Inflammatory macrophage (primary cell): ENCODE results near the gene BEGAIN.

Experiments
- DNase-seq, 2 donors: peaks; one replicate each; pipeline ENCODE4 v3.0.0-alpha.2; 2020 to 2022

The BEGAIN gene

GRCh38 chr14:100504372-100505078 lies 82.7 kb downstream of the BEGAIN start:
- DNase-seq: no peak

DNA sequence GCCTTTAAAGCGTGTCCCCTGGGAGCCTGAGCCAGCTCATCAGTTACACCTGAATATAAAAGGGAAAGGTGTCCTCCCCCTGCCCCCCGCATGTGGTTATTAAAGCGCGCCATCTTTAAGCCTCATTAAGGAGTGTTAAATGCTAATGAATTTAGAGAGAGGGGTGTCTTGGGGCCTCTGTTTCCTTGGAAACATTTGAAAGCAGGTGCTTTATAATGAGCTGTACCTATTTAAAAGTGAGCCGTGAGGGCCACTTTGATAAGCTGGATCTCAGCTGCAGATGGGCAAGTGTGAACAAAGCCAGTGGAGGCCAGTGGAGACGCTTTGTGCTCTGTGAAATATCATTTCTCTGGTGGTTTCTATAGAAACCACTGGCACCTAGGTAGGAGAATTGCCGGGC lies 84.0 kb downstream of the BEGAIN start:
- DNase-seq: no peak

- no peak for DNase-seq
Observed at GRCh38 chr14:100502622-100503220, 84.5 kb downstream of the BEGAIN start.

- no peak for DNase-seq
Observed at GRCh38 chr14:100500128-100500527, 87.1 kb downstream of the BEGAIN start.

GRCh38 chr14:100498068-100498467 lies 89.1 kb downstream of the BEGAIN start:
- DNase-seq: no peak

DNA sequence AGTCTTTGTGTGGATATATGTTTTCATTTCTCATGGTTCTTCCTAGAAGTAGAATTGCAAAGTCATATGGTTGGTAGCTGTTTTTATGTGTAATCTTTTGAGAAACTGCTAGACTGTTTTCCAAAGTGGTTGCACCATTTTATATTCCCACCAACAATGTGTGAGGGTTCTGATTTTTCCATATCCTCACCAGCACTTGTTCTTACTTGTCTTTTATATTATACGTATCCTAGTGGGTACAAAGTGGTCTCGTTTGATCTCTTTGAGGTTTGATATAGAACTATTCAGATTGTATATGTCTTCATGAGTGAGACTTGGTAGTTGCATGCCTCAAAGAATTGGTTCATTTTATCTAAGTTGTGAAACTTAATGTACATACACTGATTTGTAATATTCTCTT lies 91.3 kb downstream of the BEGAIN start:
- no peak for DNase-seq

DNA sequence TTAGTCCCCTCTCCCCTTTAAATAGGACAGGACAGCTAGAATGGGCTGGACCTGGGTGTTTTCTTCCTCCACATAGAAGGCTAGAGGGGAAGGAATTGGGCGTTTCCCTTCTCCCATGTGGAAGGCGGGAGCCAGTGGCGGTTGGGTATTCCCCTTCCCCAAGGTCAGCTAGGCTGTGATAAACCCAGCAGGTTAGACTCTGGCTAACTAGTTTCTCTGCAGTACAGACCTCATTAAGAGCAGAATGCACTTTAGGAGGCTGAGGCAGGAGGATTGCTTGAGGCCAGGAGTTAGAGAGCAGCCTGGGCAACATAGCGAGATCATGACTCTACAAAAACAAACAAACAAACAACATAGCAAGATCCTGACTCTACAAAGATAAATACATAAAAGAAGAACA lies 92.6 kb downstream of the BEGAIN start:
- DNase-seq: no peak

- no peak for DNase-seq
Observed at GRCh38 chr14:100490252-100490651, 97.0 kb downstream of the BEGAIN start.

DNA sequence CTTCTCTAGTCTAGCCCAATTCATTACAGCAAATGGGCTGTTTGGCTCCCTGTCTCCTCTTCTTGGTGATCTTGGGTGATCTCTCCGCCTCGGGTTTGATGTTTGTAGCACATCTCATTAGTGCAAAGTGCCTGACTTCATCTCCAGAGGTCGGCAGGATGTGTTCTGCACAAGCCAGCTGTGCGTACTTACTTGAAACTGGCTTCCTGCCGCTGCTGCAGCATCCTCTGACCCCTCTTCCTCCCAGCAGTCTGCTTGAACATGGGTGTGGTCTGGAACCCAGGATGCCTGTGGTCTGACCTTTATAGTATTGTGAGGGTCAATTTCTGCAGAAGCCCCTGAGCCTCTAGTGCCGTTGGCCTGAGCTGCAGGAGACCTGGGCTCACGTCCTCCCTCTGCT lies 99.2 kb downstream of the BEGAIN start:
- DNase-seq: no peak

GRCh38 chr14:100487304-100487703 lies 99.9 kb downstream of the BEGAIN start:
- DNase-seq: no peak
